ENCODE data around the gene SIVA1. TPM values are rescaled to one million over a fixed set of nuclear protein-coding genes. Genes with fewer than 3 reads are reported as not detected.
"Not testable (repeated sequence)": the region's sequence is repeated elsewhere in the genome, so short reads cannot be mapped to it uniquely, and the experiment has no call there.

SIVA1 gene
- total RNA-seq, 1 experiment from 2014 or later: 139 TPM

DNA sequence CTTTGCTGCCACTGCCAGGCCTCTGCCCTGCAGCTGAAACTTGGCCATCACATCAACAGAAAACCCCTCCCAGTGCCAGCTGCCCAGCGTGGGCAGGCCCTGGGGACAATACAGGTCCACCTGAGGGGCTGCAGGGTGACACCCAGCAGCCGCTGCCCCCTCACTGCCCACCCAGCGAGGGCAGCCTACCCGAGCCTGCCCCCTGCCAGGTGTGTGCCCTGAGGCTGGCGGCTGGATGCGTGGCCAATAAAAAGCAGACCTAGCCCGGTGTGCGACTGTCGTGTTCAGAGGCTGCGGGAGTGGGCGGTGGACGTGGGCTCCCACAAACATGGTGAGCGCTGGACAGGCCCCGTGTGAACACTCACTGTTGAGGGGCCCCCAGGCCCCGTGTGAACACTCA is 33.6 kb upstream of the SIVA1 start:
- DNase-seq (ENCODE audit: low read depth): no peak

DNA sequence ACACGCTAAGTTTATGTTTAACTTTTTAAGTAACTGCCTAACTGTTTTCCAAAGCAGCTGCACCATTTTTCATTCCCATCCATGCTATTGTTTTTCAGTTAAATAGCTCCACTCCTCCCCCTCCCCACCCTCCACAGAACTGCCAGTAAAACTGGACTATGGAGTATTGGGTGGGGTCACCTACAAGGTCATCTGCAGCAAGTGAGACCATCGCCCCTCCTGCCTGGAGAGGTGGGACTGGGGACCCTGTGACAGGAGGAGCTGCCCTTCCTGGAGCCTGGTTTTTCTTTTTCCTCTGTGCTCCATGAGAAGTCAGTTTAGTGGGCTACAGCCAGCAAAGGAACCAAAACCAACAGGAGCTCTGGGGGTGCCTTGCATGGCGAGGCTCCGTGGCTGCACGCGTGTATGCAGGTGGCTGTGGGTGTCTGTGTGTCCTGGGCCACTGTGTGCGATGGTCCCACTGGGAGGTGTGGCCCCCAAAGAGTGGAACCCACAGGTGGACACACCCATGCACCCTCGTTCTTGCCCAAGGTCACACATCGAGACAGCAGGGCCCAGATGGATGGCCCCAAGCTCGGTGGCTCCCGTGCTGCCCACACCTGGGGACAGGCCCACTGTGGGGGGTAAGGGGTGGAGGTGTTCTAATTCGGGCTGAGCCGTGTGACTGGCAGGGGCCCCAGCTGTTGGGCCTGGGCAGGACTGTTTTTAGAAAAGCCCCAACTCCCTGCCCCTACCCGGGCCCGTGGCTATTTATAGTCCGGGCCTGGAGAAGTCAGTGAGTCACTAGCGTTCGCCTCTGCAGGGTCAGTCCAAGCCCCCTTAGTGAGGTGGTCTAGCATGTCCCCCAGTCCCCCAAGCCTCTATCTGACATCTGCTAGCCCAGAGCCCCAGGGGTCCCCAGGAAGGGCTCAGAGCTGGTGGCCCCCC is 31.2 kb upstream of the SIVA1 start:
- DNase-seq (ENCODE audit: low read depth): no peak

DNA sequence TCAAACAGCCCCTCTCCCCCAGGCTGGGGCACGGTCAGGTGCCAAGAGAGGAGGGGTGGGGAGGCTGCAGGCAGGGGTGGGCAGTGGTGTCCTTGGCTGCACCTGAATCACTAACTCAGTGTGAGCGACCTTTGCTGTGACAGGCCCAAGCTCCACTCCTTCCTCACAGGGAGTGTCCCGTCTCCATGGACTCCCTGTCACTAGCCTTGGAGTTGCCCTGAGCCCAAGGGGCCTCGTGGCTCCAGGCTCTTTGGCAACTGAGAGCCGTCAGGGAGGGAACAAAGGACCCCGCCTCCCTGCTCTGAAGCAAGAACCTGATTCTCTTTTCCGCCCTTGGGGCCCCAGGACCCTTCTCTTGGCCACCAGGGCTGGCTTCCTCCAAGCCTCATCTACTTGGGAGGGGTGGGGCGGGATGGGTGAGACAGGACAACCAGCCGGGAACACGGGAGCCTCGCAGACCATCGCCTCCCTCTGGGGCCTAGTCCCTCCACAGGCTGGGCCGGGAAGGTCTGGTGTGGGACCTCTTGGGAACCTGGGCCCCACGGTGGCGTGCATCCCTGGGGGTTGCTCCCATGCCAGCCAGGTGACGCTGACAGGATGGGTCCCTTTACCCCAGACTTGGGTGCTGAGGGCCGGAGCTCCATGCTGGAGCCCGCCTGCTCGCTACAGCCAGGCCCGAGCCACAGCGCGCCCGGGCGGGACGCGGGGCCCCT is 29.9 kb upstream of the SIVA1 start:
- DNase-seq (ENCODE audit: low read depth): no peak

DNA sequence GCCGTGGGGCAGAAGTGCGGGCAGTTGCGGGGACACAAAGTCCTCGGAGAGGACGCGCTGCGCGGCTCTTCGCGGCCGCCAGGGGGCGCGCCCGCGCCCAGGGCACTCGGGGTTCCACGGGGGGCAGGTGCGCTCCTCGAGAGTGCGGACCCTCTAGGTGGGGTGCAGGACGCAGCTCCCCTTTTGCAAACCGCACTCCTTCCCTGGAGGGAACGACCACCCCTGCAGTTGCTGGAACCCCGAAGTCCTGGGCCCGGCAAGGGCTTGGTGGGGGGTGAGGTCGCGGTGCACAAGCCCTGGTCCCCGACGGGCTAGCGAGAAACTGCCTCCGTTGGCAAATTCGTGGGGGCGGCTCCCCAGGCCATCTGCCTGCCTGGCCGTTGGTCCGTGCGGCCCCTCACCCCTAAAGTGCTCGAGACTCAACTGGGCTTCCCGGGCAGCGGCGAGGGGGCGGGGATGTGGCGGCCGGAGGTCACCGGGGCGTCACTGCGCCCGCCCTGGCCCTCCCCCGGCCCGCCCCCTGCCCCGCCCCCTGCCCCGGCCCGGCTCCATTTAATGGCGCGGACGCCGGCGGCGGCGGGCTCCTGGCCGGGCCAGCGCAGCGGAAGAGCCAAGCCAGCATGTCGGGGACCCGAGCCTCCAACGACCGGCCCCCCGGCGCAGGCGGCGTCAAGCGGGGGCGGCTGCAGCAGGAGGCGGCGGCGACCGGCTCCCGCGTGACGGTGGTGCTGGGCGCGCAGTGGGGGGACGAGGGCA is 29.1 kb upstream of the SIVA1 start, which contains the start of gene ADSS1:
ADSS1 (plus strand) TSS at position 579 of the 756 bp plus-strand sequence; CDS start at position 621, 42 bp downstream.
- no peak for DNase-seq (ENCODE audit: low read depth)

DNA sequence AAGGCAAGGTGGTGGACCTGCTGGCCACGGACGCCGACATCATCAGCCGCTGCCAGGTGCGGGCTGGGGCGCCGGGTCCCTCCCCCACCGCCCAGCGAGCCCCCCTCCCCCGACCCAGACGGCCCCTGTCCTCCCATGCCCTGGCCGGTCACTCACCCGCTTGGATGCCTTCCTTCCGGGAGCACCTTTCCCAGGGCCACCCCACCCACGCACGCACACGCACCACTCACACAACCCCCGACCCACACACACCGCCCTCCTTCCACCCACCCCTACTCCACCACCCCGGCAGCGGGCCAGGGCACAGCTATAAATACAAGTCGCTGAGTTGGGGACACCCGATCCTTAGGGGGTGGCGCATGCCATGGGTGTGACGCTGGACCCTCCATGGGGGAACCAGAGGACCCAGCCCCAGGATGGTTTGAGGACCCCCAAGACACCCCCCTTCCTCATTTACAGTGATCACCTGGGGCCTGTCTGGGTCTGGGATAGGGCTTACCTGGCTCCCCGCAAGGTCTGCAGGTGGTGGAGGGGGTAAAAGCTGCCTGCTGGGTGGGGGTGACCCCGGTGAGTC is 28.5 kb upstream of the SIVA1 start:
- no peak for DNase-seq (ENCODE audit: low read depth)

DNA sequence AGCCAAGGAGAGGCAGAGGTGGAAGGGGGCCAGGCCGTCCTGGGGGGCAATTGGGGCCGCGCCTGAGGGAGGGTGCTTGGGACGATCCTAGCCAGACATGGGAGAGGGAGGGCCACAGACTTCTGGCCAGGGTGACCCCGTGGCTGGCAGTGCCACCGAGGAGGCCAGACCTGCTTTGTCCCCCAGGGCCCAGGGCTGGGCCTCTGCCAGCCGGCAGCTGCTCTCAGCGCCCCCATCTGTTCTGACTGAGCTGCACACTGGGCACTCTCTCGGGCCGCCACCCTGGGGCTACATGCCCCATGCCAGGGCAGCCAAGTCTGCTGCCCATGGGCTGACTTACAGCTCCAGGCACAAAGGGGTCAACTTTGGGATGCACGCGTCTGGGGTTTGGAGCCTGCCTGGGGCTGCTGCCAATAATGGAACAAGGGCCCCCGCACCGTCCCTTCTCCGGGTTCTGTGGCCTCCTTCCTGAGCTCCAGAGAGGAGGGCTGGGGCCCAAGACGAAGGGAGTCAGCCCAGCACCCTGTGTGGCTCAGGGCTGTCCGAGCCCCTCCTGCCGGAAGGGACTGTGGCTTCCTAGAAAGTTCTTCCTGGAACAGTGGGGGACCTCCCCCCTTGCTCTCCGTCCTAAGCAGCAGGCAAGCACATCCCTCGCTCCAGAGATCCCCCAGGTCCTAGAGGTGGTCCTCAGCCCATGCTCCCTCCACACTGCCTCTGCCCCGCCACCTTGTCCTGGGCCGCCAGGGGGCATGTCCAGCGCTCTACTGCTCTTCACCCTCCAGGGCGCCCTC is 27.8 kb upstream of the SIVA1 start:
- DNase-seq (ENCODE audit: low read depth): no peak

DNA sequence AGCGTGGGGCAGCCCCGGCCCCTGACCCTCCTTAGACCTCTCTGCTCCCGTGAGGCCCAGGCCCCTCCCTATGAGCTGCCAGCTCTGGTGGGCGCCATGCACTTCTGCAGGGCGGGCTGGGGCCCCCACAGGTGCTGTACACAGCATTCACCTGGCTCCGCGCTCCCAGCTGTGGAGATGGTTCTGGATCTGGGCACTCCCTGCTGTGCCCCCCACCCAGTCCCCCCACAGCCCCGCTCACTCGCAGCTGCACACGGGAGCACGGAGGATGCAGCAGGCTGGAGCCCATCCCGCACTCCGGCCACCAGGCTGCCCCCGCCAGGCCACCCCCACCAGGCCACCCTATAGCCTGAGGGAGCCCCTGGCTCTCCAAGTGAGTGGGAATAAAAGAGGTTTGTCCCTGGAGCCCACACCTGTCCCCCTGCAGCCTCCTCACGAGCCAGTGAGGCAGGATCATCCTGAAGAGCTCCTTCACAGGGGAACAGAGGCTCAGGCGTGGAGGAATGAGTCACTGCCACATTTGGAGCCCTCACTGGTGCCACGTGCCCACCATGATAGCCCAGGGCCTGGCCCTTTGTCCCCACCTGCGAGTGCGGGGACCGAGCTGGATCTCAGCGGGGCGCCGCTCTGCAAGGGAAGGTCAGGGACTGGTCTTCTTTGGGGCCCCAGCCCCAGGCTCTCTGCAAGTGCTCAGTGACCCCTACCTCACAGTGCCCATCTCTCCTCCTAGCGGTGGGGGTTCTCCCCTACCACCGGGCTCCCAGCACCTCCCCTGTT is 27.0 kb upstream of the SIVA1 start:
- DNase-seq (ENCODE audit: low read depth): no peak

DNA sequence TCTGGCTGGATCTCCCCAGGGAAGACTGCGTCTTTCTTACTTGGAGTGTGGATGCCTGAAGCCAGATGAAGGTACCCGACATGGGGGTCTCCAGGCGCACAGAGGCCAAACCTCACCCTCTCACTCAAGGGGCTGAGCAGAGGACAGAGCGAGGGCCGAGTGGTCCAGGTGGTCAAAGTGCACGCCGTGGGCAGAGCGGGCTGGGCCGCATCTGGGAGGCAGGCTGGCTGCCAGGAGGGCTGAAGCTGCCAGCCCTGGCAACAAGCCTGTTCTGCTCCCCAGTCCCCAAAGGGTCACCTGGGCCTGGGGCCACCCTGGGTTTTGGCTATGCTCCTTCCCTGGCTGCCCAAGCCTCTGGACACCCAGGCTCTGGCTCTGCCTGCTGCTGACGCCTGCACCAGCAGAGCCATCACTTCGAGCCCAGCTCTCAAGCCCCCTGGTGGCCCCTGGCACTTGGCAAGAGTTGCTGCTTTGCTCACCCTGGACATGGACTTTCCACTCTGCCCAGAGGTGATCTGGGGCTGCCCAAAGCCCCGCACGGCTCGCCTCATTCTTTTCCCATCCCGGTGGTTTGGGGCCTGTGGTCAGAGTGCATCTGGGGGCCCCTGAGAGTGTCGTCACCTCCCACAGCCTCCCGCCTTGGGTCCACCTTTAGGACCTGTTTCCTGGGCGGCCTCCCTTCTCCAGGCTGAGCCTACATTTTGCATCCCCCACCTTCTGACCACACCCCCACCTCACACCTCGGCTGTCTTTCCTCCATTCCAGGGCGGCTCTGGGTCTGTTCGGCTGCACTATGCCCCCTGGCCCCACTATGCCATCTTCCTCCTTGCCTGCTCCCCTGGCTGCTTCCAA is 26.1 kb upstream of the SIVA1 start:
- DNase-seq (ENCODE audit: low read depth): no peak

DNA sequence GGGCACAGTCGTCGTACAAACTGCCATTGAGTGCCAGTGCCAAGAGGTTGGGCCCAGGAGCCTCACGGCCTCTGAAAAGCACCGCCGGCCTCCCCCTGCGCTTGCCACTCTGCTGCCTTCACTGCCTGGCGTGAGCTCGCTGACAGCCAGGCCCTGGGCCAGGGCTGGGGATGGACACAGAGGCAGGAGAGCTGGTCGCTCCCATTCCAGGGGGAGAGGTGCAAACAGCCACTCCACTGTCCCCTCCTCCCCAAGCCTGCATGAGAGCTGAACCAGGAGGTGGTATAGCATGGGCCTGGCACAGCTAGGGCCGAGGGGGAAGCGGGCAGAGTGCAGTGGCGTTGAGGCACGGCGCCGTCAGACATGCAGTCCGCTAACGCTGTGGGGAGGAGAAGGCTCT is 24.3 kb upstream of the SIVA1 start:
- DNase-seq (ENCODE audit: low read depth): no peak

DNA sequence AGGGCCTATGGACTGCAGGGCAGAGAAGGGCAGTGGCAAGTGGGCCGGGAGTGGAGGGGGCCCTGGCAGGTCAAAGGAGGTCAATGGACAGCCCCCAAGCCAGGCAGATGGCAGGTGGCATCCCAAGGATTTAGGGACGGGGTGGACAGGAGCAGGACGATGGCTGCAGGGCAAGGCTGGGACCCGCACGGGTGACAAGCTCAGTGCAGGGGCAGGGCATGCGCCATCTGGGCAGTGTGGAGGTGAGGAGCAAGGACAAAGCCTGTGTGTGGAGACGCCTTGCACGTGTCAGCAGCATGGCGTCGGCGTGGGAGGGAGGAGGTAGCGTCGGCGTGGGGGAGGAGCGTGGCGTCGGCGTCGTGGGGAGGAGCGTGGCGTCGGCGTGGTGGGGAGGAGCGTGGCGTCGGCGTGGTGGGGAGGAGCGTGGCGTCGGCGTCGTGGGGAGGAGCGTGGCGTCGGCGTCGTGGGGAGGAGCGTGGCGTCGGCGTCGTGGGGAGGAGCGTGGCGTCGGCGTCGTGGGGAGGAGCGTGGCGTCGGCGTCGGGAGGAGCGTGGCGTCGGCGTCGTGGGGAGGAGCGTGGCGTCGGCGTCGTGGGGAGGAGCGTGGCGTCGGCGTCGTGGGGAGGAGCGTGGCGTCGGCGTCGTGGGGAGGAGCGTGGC is 23.6 kb upstream of the SIVA1 start:
- not testable (repeated sequence) for DNase-seq (ENCODE audit: low read depth)

DNA sequence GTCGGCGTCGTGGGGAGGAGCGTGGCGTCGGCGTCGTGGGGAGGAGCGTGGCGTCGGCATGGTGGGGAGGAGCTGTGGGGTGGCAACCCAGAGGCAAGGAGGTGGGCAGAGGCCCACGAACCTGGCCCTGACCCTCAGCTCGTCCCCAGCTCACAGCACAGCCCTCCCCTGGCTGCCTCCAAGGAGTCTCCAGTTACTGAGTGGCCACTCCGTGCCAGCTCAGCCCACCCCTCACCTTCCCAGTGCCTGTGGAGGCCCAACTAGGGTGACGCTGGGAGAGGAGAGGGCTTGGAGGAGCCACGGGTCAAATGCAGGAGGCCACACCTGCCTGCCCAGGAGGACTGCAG is 23.1 kb upstream of the SIVA1 start:
- no peak for DNase-seq (ENCODE audit: low read depth)

DNA sequence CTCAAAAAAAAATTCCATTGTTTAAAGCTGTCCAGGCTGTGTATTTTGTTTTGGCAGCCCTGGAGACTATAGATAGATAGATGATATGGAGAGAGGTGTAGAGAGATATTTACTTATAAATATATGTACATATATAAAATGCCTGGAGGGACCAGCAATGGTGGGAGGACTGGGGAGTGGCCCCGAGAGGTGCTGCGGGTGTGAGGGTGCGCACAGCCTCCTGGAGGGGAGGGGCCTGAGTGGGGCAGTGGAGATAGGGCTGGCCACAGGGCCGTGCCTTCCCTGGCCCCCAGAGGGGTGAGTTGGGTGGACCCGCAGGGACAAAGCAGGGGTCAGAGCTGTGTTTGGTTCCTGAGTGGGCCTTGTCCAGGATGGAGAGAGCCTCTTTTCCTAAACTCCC is 22.5 kb upstream of the SIVA1 start:
- DNase-seq (ENCODE audit: low read depth): no peak

DNA sequence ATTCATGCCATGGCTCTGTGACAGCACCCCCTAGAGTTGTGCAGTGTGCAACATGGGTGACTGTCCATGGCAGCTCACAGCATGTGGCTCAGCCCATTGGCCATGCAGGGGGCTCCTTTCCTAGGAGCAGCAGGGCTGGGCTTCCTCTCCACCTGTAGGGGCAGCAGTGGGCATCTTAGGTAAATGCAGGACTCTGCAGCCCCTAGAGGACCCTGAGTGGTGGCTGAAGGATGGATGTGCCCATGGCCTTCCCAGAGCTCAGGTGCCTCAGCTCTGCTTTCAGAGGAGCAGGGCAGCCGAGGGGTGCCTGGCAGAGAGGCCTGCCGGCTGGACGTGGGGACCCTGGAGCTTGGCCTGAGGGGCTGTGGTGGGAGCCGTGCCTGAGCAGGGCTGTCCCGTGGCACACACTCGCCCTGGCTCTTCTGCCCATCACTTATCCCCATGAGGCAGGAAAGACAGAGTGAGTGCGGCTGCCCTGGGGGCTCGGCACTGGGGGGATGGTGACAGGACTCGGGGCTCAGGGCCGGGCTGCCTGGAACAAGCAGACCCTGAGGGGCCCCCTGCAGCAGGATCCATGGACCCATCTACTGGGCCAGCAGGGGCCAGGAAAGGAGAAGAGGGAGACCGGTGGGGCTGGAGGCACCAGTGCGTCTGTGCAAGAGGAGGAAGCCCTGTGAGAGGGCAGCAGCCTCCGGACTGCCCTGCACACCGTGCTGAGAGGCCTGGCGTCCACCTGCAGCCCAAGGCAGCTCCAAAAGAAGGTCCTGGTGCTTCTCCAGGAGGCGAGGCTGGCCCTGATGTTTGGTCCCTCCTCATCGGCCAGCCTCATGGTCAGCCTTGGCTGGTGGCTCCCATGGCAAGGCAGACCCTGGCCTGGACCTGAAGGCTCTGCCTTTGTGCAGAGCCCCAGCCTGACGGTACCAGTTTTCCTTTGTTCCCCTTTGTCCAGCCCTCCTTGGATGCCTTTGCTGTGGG is 21.3 kb upstream of the SIVA1 start:
- no peak for DNase-seq (ENCODE audit: low read depth)

DNA sequence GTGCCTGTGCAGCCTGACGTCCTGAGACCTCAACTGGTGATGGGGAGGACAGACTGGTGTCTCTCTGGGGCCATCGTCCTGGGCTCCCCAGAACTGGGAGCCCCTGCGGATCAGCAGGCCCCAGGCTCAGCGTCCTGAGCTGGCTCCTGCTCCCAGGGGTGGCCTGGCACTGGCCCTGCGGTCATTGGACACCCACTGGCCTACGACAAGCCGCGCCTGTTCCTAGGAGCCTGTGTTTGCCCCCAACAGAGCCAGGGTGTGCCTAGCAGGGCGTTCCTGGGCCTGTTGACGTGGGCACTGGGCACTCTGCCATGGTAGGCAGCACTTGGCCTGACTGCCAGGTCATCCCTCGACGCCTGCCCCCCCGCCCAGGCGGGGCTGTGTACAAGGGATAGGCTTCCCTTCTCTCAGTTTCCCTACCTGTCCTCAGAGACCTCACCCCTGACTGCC is 20.6 kb upstream of the SIVA1 start:
- DNase-seq (ENCODE audit: low read depth): no peak

DNA sequence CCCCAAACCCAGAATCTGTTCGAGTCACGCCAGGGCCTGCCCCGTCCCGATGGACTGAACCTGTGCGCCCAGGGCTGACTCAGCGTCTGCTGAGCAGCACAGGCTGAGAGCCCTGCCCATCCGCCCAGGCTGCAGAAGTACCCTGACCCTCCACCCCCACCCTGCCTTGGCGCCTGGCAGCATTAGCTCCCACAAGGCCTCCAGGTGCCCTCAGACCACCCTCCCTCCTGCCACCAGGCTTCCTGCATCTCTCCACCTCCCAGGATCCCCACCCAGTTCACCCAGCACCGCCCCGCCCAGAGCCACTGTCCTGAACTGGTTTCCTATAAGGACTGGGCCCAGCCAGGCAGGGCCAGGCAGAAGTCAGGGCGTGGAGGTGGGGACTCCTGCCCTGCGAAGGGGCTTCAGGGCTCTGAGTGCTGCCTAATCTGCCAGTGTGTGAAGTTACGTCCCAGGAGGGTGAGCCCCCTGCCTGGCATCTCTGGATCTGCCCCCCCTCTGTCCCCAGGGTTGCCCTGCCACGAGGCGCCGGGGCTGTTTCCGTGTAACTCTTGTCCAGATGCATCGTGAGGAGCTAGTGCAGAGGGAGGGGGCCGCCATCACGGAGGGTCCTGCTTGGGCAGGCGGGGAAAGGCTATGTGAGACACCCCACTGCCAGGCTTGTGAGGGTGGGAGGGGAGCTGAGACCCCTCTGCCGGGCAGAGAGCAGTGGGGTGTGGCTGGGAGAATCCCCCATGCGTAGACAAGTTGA is 19.8 kb upstream of the SIVA1 start:
- DNase-seq (ENCODE audit: low read depth): no peak

DNA sequence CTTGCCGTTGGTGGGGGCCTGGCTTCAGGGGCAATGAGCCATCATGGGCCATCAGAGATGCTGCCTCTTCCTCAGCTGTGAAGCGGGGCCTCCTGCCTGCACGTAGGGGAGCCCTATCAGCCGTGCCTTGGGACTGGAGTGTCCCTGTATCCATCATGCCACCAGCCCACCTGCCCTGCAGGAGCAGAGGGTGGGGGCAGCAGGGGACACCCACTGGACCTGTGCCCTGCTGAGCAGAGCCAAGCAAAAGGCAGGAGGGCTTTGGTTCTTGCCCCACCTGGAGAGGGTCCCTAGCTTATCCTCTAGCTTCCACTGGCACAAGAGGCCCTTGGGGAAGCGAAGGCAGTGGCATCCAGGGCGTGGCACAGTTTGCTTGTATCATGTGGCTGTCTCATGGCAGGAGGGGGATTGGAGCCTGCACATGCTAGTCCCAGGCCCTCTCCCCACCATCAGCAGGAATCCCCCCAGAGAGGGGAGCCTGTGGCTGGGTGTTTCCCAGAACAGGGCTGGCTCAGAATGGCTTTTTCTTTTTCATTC is 18.8 kb upstream of the SIVA1 start:
- no peak for DNase-seq (ENCODE audit: low read depth)

Data from HT1080 (cell line).